Endothelial cell of hepatic sinusoid (primary cell): Measurements from ENCODE around the gene FBRSL1.

Experiments
- in situ Hi-C: cut with HindIII; loops from 2 replicates; pipeline ENCODE4 v1.10.0; 2017; ENCODE audit warnings: low sequenced_read_pairs

The FBRSL1 gene

GRCh38 chr12:132489602-132490266, at the start of gene FBRSL1:
Gene FBRSL1, plus strand, starts transcription at chr12:132490151.
- in situ Hi-C loops: no loop called here

DNA sequence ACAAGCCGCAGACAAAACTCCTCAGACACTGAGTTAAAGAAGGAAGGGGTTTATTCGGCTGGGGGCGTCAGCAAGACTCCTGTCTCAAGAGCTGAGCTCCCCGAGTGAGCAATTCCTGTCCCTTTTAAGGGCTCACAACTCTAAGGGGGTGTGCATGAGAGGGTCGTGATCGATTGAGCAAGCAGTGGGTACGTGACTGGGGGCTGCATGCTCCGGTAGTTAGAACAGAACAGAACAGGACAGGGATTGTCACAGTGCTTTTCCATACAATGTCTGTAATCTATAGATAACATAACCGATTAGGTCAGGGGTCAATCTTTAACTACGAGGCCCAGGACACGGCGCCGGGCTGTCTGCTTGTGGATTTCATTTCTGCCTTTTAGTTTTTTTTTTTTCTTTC, 49.5 kb upstream of the FBRSL1 start:
- in situ Hi-C loops: loop anchor here (25.0 kb wide), 1 partner anchor 172 kb away; the partner anchor contains the start of genes LRCOL1 and P2RX2

DNA sequence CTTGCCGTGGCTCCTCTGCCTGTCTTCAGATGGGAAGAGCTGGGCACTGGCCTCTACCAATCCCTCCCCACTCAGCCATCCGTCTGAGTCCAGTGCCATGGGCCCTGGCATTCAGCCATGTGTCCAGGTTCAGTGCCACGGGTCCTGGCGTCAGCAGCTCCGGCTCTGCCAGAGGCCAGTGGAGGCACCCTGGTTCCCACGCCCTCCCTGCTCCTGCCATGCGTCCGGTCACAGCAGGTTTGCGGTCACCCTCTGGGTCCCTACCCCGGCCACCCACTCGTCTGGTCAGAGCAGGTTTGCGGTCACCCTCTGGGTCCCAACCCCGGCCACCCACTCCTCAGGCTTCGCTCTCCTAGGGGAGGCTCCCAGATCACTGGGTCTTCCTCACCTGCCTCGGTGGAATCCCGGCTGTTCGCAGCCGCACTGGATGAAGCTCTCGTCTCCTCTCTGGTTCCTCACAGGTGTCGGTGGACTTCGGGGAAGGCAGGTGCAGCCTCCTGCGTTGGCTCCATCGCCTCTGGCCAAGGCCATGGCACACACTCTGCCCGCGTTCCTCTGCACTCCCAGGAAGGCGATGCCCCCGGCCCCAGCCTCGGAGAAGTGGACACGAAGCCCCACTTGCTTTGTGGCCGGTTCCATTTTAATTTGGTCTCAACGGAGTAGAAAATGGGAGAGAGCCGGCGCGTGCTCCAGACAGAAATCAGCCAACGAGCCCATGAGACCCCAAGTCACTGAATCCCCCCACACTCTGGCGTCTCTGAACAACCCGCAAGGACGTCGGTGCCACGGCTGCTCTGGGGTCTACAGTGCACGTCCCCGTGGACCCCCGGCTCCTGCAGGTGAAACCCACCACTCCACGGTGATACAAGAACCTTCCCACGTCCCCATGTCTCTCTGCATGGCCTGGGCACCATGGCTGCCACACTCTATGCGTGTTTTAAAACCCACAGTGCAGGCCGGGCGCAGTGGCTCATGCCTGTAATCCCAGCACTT, 47.8 kb upstream of the FBRSL1 start:
- in situ Hi-C loops: loop anchor here (25.0 kb wide), 1 partner anchor 170 kb away; the partner anchor contains the start of genes LRCOL1 and P2RX2

DNA sequence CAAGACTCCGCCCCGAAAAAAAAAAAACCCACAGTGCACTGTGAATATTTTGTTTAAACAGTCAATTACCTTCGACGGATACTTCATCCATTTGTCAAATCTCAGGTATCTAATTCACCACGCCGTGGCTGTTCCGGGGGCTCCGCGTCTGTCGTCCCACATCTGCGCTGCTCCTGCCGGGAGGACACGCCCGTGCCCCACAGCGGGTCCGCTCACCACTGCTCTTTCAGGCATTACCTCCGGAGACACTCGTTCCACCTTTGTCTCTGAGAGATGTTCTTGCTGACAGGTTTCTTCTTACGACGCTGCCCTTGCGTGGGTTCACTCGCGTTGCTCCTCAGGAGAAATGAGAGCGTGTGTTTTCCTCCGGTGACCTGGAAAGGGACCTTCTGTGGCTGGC, 46.9 kb upstream of the FBRSL1 start:
- in situ Hi-C loops: loop anchor here (25.0 kb wide), 1 partner anchor 169 kb away; the partner anchor contains the start of genes LRCOL1 and P2RX2

DNA sequence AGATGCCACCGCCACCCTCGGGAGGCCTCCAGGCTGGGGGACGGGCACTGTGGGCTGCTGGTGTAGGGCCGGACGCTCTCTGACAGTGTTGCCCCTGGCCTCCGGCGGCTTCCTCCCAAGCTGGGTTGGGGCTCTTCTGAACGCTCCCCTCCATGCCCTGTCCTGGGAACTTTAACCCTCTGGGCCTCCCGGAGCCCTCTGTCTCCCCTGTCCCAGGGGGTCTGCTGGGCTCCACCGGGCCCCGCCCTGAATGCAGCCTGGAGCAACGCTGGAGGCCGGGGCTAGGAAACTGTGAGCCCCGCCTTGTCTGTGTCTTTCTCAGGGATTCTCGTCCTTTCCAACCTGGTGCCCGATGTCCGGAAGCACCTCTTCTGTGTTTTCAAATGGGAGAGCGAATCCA, 45.7 kb upstream of the FBRSL1 start:
- in situ Hi-C loops: loop anchor here (25.0 kb wide), 1 partner anchor 168 kb away; the partner anchor contains the start of genes LRCOL1 and P2RX2

GRCh38 chr12:132444957-132445883, 44.7 kb upstream of the FBRSL1 start:
- in situ Hi-C loops: loop anchor here (25.0 kb wide), 1 partner anchor 167 kb away; the partner anchor contains the start of genes LRCOL1 and P2RX2

DNA sequence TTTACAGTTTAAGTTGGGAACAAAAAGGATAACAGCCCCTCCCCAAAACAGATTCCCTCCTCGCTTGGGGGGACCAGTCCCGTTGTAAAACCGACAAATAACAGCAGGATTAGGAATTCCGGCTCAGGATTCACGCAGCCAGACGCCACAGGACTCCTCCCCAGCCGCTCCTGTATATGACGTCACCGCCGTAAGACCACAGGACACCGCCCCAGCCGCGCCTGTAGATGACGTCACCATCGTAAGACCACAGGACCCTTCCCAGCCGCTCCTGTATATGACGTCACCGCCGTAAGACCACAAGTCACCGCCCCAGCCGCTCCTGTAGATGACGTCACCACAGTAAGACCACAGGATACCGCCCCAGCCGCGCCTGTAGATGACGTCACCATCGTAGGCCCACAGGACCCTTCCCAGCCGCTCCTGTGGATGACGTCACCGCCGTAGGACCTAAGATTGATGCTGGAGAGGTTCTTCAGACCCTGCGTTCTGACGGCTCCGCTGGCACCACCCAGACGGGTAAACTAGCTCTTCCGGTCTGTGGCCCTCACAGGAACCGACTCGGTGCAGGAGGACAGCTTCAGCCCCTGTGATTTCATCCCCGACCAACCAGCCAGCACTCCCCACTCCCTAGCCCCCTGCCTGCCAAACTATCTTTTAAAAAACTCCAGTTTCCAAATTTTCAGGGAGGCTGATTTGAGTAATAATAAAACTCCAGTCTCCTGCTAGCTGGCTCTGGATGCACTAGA, 43.9 kb upstream of the FBRSL1 start:
- in situ Hi-C loops: loop anchor here (25.0 kb wide), 1 partner anchor 166 kb away; the partner anchor contains the start of genes LRCOL1 and P2RX2

GRCh38 chr12:132446633-132447326, 43.2 kb upstream of the FBRSL1 start:
- in situ Hi-C loops: loop anchor here (25.0 kb wide), 1 partner anchor 166 kb away; the partner anchor contains the start of genes LRCOL1 and P2RX2

GRCh38 chr12:132447327-132447720, 42.6 kb upstream of the FBRSL1 start:
- in situ Hi-C loops: loop anchor here (25.0 kb wide), 1 partner anchor 165 kb away; the partner anchor contains the start of genes LRCOL1 and P2RX2

DNA sequence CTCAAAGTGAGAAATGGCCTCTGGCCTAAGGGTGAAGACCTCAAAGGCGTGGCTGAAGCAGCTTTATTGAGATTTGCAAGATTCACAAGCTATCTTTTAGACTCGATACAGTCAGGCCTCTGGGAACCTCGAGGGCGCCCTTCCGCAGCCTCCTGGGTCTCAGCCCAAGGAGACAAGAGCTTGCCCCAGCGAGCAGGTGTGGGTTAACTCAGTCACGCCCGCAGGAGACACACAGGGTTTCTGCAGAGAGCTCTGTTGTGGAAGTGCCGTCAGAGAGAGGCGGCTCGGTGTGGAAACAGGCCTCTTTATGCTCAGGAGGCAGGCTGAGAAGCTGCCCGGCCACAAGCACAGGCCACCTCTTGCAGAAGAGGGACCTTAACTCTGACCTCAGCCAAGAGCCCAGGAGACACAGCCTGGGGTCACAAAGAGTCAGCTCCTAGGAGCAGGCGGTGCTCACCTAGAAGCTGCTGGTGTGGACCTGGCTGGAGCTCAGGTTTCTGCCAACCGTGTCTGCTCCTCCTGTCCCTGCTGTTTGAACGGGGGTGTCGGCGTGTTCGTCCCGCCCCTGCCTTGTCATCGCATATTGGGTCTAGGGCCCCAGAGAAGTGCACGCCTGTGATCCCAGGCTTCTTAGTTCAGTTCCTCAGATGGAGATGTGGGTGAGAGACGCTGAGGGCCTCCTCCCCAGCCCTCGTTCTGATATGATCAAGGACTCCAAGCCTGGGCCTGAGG, 42.1 kb upstream of the FBRSL1 start:
- in situ Hi-C loops: loop anchor here (25.0 kb wide), 1 partner anchor 164 kb away; the partner anchor contains the start of genes LRCOL1 and P2RX2

DNA sequence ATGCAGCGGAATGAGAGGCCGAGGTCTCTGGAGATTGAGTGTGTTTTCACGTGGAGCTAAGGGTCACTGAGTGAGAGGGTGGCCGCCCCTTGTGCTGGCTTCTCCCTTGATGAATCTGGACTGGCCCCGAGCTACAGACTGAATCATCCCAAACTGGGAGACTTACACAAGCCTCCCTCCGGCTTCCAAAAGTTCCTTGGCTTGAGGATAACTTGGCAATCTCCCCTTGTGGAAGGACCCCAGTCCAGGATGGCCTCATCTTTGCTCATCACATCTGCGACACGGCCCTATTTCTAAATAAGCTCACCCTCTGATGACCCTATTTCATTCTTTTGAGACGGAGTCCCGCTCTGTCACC, 41.5 kb upstream of the FBRSL1 start:
- in situ Hi-C loops: loop anchor here (25.0 kb wide), 1 partner anchor 164 kb away; the partner anchor contains the start of genes LRCOL1 and P2RX2

- in situ Hi-C loops: loop anchor here (25.0 kb wide), 1 partner anchor 163 kb away; the partner anchor contains the start of genes LRCOL1 and P2RX2
Measured at GRCh38 chr12:132449565-132450417, 40.2 kb upstream of the FBRSL1 start.

DNA sequence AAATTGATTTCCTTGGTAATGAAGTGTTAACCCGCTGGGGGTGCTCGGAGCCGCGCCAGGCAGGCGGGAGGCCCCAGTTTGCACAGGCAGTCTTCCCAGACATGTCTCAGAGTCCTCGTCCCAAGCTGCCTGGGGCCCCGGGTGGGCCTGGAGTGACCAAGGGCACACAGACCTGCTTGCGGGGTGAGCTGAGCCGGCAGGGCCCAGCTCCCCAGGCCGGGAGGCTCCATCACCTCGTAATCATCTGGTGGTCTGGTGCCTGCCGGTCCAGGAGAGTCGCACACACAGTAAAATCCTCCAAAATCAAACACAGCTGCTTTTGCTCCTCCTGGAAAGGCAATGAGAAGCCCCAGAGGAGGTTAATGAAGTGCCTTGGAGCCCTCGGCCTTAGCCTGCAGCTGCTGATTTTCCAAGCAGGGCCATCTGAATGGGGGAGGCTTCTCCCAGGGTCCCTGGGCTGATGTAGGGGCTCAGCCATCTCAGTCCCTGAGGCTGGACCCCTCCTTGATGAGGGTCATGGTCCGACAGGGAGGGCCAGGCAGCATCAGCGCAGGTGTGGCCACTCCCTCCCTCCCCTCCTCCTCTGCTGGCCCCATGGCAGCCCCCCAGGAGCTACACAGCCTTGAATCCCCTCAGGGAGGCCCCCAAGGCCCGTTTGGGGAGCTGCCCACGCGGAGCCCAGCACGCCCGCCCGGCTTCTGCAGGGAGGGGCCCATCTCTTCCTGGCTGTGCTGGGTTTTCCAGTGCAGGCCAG, 39.4 kb upstream of the FBRSL1 start:
- in situ Hi-C loops: no loop called here

DNA sequence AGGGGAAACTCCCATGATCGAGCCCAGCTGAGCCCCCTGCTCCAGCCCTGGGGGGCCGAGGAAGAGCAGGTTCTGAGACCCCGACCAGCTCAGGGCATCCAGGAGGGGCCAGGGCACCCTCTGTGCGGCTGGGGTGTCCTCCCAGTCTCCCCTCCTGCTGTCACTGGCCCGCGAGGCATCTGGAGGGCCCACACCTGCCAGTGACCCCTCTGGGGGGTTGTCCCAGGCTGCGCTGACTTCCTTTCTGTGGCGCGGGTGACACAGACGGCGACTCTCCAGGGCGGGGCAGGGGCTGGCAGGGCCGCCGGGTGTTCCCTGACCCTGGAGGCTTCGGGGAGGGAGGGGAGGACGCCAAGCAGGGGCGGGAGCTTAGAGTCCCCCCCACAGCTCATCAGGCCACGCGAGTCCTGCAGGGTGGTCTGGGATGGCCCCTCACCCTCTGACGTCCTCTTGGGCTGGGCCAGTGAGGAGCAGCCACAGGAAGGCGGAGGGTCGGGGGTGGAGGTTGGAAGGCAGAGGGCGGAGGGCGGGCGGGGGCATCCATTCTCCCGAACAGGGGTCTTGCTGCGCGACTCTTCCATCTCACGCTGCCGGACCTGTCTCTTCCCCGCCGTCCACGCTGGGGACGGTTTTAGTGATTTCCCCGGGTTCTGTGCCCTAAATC, 38.6 kb upstream of the FBRSL1 start:
- in situ Hi-C loops: no loop called here

- in situ Hi-C loops: no loop called here
Measured at GRCh38 chr12:132451836-132452195, 38.1 kb upstream of the FBRSL1 start.
